M059J (cell line): Measurements from ENCODE around the gene MTA3. TPM values are rescaled to one million over a fixed set of nuclear protein-coding genes. Genes with fewer than 3 reads are reported as not detected.
"Not testable (repeated sequence)": the region's sequence is repeated elsewhere in the genome, so short reads cannot be mapped to it uniquely, and the experiment has no call there.

Experiments used
- DNase-seq: peaks from one replicate; pipeline ENCODE4 v3.0.0-alpha.2; 2012; ENCODE audit warnings: low read depth
- total RNA-seq: library from RNA; depleted of rRNA; stranded (reverse); fragments of >200 nt; shearing (Covaris generic); gene quantifications from 2 replicates; pipeline ENCODE4 v1.2.3, GENCODE V29; 2014

MTA3 gene
- total RNA-seq, 1 experiment from 2014 or later = 25.0 TPM

GRCh38 chr2:42607101-42607637 is 38.7 kb downstream of the MTA3 start:
- no peak for DNase-seq

- DNase-seq = no peak
These were observed 45.0 kb downstream of the MTA3 start for GRCh38 chr2:42613281-42614064.

GRCh38 chr2:42614838-42615237 is 46.4 kb downstream of the MTA3 start:
- peak; percentile 69 for DNase-seq

- no peak for DNase-seq
These were observed 49.7 kb downstream of the MTA3 start for GRCh38 chr2:42618116-42618515.

GRCh38 chr2:42618972-42619371 is 50.5 kb downstream of the MTA3 start:
- peak; percentile 73 for DNase-seq

DNA sequence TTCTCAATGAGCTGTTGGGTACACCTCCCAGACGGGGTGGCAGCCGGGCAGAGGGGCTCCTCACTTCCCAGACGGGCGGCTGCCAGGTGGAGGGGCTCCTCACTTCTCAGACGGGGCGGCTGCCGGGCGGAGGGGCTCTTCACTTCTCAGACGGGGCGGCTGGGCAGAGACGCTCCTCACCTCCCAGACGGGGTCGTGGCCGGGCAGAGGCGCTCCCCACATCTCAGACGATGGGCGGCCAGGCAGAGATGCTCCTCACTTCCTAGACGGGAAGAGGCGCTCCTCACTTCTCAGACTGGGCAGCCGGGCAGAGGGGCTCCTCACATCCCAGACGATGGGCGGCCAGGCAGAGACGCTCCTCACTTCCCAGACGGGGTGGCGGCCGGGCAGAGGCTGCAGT is 53.2 kb downstream of the MTA3 start:
- DNase-seq = not testable (repeated sequence)

DNA sequence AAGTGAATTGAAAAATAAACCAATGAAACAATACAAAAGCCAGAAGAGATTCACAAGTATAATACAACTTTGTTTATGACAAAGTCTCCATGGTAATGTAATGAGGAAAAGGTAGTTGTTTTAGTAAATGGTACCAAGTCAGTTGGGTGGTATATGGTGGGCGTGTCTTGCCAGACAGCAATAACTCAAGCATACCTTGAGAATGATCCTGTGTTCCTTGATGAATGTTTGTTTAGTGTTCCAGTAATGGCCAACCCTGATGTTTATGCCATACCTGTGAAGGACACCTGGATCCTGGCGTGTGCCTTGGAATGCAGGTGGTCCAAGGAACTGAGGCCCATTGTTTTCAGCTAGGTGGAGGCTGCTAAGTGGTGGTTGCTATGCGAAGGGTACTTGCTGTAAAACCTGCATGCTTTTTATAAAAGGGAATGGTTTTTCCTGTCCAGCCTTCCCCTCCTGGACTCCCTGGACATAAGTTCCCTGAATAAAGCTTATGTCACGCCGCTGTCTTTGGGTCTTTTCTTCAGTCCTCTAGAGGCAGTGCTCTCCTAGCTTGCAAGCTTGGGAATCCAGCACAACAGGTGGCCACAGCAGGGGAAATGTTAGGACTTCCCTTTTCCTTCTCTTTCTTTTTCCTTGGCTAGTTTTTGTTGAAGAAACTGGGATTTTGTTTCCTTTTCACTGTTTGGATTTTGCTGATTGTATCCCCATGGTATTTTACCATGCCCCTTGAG is 54.7 kb downstream of the MTA3 start:
- DNase-seq = no peak

GRCh38 chr2:42624047-42624446 is 55.6 kb downstream of the MTA3 start:
- no peak for DNase-seq

DNA sequence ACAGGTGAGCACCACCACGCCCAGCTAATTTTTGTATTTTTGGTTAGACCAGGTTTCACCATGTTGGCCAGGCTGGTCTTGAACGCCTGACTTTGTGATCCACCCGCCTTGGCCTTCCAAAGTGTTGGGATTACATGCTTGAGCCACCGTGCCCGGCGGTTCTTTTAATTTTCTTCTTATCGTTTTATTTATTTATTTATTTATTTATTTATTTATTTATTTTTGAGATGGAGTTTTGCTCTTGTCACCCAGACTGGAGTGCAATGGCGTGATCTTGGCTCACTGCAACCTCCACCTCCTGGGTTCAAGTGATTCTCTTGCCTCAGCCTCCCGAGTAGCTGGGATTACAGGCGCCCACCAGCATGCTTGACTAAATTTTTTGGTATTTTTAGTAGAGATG is 59.6 kb downstream of the MTA3 start:
- DNase-seq = not testable (repeated sequence)

DNA sequence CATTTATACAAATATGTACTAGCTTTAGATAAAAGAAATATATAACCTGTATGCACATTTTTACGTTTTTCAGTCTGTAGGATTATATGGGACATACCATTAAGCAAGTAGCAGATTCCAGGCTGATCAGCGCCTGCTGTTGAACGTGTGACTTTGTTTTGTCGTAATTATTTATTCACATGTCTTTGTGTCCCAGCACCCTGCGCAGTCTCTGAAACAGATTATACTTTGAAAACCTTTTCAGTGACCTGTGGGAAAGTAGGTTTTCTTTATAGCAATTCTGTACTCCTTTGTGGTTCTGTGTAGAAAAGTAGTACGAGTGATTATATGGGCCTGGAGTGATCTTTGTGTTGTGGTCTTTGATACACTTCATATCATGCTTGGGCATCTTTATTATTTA is 68.5 kb downstream of the MTA3 start:
- no peak for DNase-seq

- DNase-seq = no peak
These were observed 69.8 kb downstream of the MTA3 start for GRCh38 chr2:42638080-42638784.

DNA sequence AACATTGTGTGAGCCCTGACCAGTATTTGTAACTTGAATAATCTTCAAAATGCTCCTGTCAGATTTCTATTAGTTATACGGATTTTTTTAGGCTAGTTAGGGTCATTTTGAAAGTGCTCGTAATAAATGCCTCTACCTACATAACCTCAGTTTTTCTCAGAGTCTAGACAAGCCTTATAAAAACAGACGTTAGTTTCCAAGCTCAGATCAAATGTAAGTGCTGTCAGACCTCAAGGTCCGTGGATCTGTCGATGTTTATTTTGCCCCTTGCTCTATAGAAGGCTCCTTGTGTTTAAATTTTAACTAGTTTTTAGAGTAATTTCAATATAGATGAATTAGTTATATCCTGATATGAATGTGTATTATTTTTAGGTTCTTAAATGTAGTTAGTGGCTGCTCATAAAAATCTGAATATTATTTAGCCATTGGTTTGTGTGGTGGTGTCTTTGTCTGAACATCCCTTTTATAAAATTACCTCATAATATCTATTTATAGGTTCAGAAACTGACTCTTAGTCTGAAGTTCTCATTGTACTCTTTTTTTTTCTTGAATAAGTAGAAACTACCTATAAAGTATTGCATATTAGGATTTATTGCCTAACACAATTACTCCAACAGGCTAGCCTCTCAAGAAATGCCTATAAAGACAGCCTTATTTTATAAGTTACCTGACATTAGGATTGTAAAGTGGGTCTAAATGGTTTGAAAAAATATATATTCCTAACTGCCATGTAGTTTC is 71.1 kb downstream of the MTA3 start:
- DNase-seq = no peak

- DNase-seq = no peak
These were observed 71.8 kb downstream of the MTA3 start for GRCh38 chr2:42640261-42640660.

GRCh38 chr2:42642371-42642770 is 73.9 kb downstream of the MTA3 start:
- not testable (repeated sequence) for DNase-seq

DNA sequence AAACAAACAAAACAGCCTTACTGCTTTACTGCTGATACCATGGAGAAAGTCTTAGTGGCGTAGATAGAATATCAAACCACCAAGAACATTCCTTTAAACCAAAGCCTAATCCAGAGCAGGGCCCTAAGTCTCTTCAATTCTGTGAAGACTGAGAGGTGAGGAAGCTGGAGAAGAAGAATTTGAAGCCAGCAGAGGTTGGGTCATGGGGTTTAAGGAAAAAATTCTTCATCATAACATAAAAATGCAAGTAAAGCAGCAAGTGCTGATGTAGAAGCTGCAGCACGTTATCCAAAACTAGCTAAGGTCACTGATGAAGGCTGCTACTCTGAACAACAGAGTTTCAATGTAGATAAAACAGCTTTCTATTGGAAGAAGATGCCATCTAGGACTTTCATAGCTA is 77.1 kb downstream of the MTA3 start:
- DNase-seq = no peak

DNA sequence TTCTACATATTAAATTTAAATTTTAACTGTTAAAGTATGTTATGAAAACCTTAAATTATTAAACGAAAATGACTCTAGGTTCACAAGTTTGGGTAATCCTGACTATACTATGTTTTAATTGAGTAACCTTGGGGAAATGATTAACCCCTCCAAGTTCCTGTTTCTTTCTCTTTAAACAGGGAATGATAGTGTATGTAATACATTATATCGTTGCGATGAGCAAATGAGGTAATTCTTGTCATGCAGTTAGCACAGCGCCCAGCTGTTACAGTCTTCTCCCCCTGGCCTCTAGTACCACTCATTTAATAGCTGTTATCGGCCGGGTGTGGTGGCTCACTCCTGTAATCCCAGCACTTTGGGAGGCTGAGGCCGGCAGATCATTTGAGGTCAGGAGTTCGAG is 80.4 kb downstream of the MTA3 start:
- DNase-seq = no peak

GRCh38 chr2:42651057-42651456 is 82.6 kb downstream of the MTA3 start:
- DNase-seq = peak; percentile 45

DNA sequence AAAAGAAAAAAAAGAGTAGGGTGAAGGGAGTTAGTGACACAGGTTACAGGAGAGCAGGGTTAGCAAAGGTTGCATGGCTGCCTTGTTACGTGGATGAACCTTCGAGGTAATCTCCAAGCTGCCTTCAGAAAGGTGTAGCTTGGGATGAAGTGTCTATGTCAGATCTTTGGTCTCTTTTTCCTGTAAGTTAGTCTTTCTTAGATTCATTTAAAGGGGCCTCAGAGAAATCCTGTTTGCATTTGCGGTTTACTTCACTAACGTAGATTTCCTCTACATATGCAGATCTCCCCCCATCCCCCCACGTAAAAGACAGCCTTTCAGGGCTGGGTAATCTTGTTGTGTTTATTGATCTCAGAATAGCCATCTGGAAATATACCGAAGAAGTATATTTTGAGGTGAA is 83.7 kb downstream of the MTA3 start:
- DNase-seq = no peak

DNA sequence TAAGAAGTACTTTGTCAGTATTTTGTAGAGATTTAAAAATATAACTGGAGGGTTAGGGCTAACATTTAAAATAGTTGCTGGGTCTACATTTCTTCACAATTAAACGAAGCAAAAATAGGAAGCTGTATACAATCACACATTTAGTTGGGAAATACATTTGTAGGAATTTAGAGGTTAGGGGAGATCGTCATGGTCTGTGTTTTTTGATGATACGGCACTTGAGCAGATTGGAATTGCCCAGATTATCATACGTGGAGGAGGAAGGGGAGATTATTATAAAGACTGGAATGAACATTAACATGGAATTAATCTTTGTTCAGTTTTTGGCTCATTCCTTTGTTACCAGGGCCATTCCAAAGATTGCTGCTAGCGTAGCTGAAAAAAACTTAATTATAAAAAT is 84.6 kb downstream of the MTA3 start:
- DNase-seq = no peak

- peak; percentile 21 for DNase-seq
These were observed 85.5 kb downstream of the MTA3 start for GRCh38 chr2:42653908-42654445.

GRCh38 chr2:42658306-42658705 is 89.9 kb downstream of the MTA3 start:
- no peak for DNase-seq
